ENCODE data around the gene FRMPD1.

Gene FRMPD1

GRCh38 chr9:37784616-37785483 is 134.1 kb downstream of the FRMPD1 start, which contains the start of gene EXOSC3:
TSS of gene EXOSC3 (minus strand) at chr9:37785064. CDS start at chr9:37785044, 20 bp downstream.
- TF ChIP-seq GATA3 (IDR thresholded peaks at IDR 0.05; ENCODE audit: low read depth, low read length) (no peak), GATA2 (IDR thresholded peaks at IDR 0.05; ENCODE audit: low read depth, low read length) (no peak)

GRCh38 chr9:37787059-37787458 is 136.3 kb downstream of the FRMPD1 start:
- TF ChIP-seq GATA3 (IDR thresholded peaks at IDR 0.05; ENCODE audit: low read depth, low read length) (no peak), GATA2 (IDR thresholded peaks at IDR 0.05; ENCODE audit: low read depth, low read length) (no peak)

- TF ChIP-seq GATA2 (IDR thresholded peaks at IDR 0.05; ENCODE audit: low read depth, low read length) (no peak), GATA3 (IDR thresholded peaks at IDR 0.05; ENCODE audit: low read depth, low read length) (no peak)
These were observed 137.6 kb downstream of the FRMPD1 start for GRCh38 chr9:37788332-37788731.

GRCh38 chr9:37790096-37790495 is 139.3 kb downstream of the FRMPD1 start:
- TF ChIP-seq GATA2 (IDR thresholded peaks at IDR 0.05; ENCODE audit: low read depth, low read length) (no peak), GATA3 (IDR thresholded peaks at IDR 0.05; ENCODE audit: low read depth, low read length) (no peak)

- TF ChIP-seq GATA2 (IDR thresholded peaks at IDR 0.05; ENCODE audit: low read depth, low read length) (peak; percentile 7; the same call in 1 of the 2 replicates), GATA3 (IDR thresholded peaks at IDR 0.05; ENCODE audit: low read depth, low read length) (peak; percentile 50; the same call in 1 of the 2 replicates)
These were observed 141.4 kb downstream of the FRMPD1 start for GRCh38 chr9:37792122-37792521.

- TF ChIP-seq GATA2 (IDR thresholded peaks at IDR 0.05; ENCODE audit: low read depth, low read length) (no peak), GATA3 (IDR thresholded peaks at IDR 0.05; ENCODE audit: low read depth, low read length) (no peak)
These were observed 145.5 kb downstream of the FRMPD1 start for GRCh38 chr9:37796232-37796631.

All from SH-SY5Y (cell line).